Smooth muscle cell (in vitro differentiated cells): ENCODE measurements around the gene JAGN1. TPM values are rescaled to one million over a fixed set of nuclear protein-coding genes. Genes with fewer than 3 reads are reported as not detected.
A peak's percentile ranks its signal among the peaks of the same experiment; 100 is the strongest.
"Not testable (repeated sequence)": the region's sequence is repeated elsewhere in the genome, so short reads cannot be mapped to it uniquely, and the experiment has no call there.

Experiments used
- DNase-seq: peaks from one replicate; lab custom pipeline; 2025; ENCODE audit not compliant: unreplicated experiment; lab: John Stamatoyannopoulos, UW
- H2AFZ ChIP-seq: fragments of 200-600 bp; sonication (generic); 2 replicates; pipeline ENCODE4 v1.6.0; 2016; ENCODE audit warnings: antibody characterized with exemption, low read depth, mild to moderate bottlenecking
- H3F3A ChIP-seq: fragments of 200-600 bp; sonication (generic); 2 replicates; pipeline ENCODE4 v1.6.0; 2017; ENCODE audit warnings: antibody characterized with exemption, low read depth
- H3K27ac ChIP-seq: fragments of 200-600 bp; sonication (generic); 2 replicates; pipeline ENCODE4 v1.5.1; 2016; ENCODE audit warnings: low read depth, mild to moderate bottlenecking
- H3K27me3 ChIP-seq: fragments of 200-600 bp; sonication (generic); 2 replicates; pipeline ENCODE4 v1.6.1; 2016; ENCODE audit warnings: low read depth, mild to moderate bottlenecking
- H3K36me3 ChIP-seq: fragments of 200-600 bp; sonication (generic); 2 replicates; pipeline ENCODE4 v1.5.1; 2016; ENCODE audit warnings: low read depth
- H3K4me1 ChIP-seq: fragments of 200-600 bp; sonication (generic); 2 replicates; pipeline ENCODE4 v1.5.1; 2016; ENCODE audit warnings: low read depth
- H3K4me2 ChIP-seq: fragments of 200-600 bp; sonication (generic); 2 replicates; pipeline ENCODE4 v1.6.0; 2016; ENCODE audit warnings: mild to moderate bottlenecking
- H3K4me3 ChIP-seq: fragments of 200-600 bp; sonication (generic); 2 replicates; pipeline ENCODE4 v1.5.1; 2016; ENCODE audit warnings: mild to moderate bottlenecking
- H3K79me2 ChIP-seq: fragments of 200-600 bp; sonication (generic); 2 replicates; pipeline ENCODE4 v1.6.0; 2016; ENCODE audit warnings: low read depth, mild to moderate bottlenecking
- H3K9ac ChIP-seq: fragments of 200-600 bp; sonication (generic); 2 replicates; pipeline ENCODE4 v1.6.0; 2016; ENCODE audit warnings: low read depth
- H3K9me3 ChIP-seq: fragments of 200-600 bp; sonication (generic); replicated peaks from 2 replicates; pipeline ENCODE4 v1.5.1; 2016; ENCODE audit warnings: low read depth
- H4K20me1 ChIP-seq: fragments of 200-600 bp; sonication (generic); 2 replicates; pipeline ENCODE4 v1.6.0; 2016; ENCODE audit warnings: low read depth
- WGBS: methylation state at CpG from one replicate; pipeline ENCODE4 v1.1.7; 2016; ENCODE audit warnings: low lambda C conversion rate; 5-methylcytosine and 5-hydroxymethylcytosine counted together
- polyA plus RNA-seq: library from polyadenylated mRNA; unstranded; fragments of >200 nt; fragmentation: Nextera tagmentation; extraction: Ambion mirVana; gene quantifications from 2 replicates; pipeline ENCODE4 v1.2.1, GENCODE V29; 2016
- total RNA-seq: library from RNA; depleted of rRNA; stranded (reverse); fragments of >200 nt; gene quantifications from 2 replicates; pipeline ENCODE4 v1.2.3, GENCODE V29; 2014
- TF ChIP-seq, protein P1 (sequence below): fragments of 200-600 bp; sonication (generic); IDR thresholded peaks from 2 replicates; pipeline ENCODE4 v1.5.1; 2017; ENCODE audit warnings: borderline replicate concordance, mild to moderate bottlenecking, antibody characterized with exemption; ENCODE audit not compliant: insufficient read depth, poor library complexity, severe bottlenecking

Gene JAGN1
- total and polyA plus RNA-seq, 2 experiments from 2014 or later: 36.8 to 37.3 TPM

DNA sequence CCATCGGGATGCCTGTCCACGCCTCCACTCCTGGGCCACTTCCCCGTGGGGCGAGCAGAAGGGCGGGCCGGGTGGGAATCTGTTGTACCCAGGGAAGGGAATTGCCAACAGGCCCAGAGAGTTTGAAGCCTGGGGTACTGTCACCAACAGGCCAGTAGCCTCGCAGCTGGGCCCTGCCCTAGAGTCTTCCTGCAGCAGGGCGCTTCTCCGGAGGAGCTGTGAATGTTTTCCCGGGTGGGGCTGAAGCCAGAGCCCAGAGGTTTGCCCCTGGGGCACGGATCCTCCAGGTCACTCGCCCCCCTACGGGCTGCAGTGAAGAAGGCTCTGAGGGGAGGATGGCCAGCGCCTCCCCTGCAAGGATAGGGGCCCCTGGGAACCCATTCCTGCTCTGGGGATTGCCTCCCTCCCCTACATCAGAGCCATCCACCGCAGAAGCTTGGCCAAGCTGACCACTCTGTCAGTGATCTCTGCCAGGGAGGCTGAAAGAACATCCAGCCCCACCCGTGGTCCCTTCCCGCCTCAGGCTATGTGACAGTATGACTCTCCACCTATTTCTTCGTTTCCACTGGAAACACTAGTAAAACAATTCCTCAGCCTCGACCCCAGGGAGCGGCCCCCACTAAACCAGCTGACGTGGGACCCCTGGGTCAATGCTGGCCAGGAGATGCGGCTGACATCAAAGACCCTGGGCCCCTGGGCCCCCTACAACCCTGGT is 27.2 kb upstream of the JAGN1 start:
- Histone ChIP-seq H3K4me2 (peak overlapping the region; percentile 76), H3K4me1 (no peaks in the 10 kb centered on the region), H2AFZ (peak overlapping the region; percentile 86), H3K79me2 (no peaks in the 10 kb centered on the region), H3F3A (no peaks in the 10 kb centered on the region), H3K9ac (no peak overlapping the region), H3K36me3 (no peaks in the 10 kb centered on the region), H3K9me3 (no peaks in the 10 kb centered on the region), H4K20me1 (no peaks in the 10 kb centered on the region), H3K27ac (no peak overlapping the region), H3K27me3 (no peaks in the 10 kb centered on the region), H3K4me3 (peak overlapping the region; percentile 36)
- DNase-seq: no peak
- TF ChIP-seq, protein P1, sequence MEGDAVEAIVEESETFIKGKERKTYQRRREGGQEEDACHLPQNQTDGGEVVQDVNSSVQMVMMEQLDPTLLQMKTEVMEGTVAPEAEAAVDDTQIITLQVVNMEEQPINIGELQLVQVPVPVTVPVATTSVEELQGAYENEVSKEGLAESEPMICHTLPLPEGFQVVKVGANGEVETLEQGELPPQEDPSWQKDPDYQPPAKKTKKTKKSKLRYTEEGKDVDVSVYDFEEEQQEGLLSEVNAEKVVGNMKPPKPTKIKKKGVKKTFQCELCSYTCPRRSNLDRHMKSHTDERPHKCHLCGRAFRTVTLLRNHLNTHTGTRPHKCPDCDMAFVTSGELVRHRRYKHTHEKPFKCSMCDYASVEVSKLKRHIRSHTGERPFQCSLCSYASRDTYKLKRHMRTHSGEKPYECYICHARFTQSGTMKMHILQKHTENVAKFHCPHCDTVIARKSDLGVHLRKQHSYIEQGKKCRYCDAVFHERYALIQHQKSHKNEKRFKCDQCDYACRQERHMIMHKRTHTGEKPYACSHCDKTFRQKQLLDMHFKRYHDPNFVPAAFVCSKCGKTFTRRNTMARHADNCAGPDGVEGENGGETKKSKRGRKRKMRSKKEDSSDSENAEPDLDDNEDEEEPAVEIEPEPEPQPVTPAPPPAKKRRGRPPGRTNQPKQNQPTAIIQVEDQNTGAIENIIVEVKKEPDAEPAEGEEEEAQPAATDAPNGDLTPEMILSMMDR: no peak
- WGBS: 80% methylated on average over 18 of the region's 22 CpGs

DNA sequence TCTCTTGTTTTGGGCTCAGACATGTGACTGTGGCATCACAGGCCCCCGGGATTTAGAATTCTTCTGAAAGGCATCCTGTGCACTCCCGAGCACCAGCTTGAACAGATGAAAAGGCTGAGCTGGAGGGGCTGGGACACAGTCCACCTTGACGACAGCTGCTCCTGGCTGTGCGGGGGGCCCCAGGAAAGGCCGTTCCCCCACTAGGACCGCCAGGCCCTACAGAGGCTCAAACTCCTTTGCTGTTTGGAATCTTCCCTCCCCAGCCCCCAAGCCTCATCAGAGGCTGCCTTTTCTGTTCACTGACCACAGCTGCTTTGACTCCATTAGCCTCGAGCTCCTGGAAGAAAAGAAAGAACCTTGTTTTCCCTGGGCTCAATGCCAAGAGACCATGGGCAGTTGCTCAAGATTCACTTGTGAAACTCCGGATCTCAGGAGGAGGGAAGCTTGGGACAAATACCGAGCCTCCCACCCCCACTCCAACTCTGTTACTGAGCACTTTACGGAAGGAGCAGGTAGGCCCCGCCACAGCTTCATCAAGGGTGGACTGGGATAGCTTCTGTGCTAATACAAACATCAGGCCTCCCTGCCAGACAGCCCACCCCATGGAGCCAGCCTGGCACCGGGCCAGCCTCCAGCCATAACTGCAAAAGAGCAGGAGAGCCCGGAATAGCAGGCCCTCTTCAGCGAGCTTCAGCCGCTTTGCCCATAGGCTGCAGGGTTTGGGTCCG is 26.0 kb upstream of the JAGN1 start:
- H3K4me3 ChIP-seq: no peak overlapping the region
- peak overlapping the region; percentile 55 for H2AFZ ChIP-seq
- DNase-seq: no peak
- H3F3A ChIP-seq: no peaks in the 10 kb centered on the region
- no peaks in the 10 kb centered on the region for H3K27me3 ChIP-seq
- peak overlapping the region; percentile 20 for H3K27ac ChIP-seq
- H3K79me2 ChIP-seq: no peaks in the 10 kb centered on the region
- H3K9ac ChIP-seq: no peak overlapping the region
- no peaks in the 10 kb centered on the region for H4K20me1 ChIP-seq
- H3K4me2 ChIP-seq: peak overlapping the region; percentile 35
- H3K4me1 ChIP-seq: no peaks in the 10 kb centered on the region
- no peaks in the 10 kb centered on the region for H3K9me3 ChIP-seq
- TF ChIP-seq, protein P1: no peak
- no peaks in the 10 kb centered on the region for H3K36me3 ChIP-seq
- 65% methylated on average over 16 of the region's 16 CpGs for WGBS

DNA sequence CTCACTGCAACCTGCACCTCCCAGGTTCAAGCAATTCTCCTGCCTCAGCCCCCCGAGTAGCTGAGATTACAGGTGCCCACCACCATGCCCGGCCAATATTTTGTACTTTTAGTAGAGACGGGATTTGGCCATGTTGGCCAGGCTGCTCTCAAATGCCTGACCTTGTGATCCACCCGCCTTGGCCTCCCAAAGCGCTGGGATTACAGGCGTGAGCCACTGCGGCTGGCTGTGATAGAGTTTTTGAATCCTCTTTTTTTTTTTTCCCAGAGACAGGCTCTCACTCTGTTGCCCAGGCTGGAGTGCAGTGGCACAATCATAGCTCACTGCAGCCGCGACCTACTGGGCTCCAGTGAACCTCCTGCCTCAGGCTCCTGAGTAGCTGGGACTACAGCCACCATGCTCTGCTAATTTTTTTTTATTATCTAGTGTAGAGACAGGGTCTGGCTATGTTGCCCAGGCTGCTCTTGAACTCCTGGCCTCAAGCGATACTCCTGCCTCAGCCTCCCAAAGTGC is 25.2 kb upstream of the JAGN1 start:
- H3K36me3 ChIP-seq, H3F3A ChIP-seq, H3K9ac ChIP-seq, H3K4me1 ChIP-seq, DNase-seq, H4K20me1 ChIP-seq, H2AFZ ChIP-seq, H3K27me3 ChIP-seq, H3K9me3 ChIP-seq, H3K79me2 ChIP-seq, H3K4me3 ChIP-seq: not testable (repeated sequence)
- Histone ChIP-seq H3K27ac (peak overlapping the region; percentile 4), H3K4me2 (peak overlapping the region; percentile 35)
- 82% methylated on average over 10 of the region's 10 CpGs for WGBS

DNA sequence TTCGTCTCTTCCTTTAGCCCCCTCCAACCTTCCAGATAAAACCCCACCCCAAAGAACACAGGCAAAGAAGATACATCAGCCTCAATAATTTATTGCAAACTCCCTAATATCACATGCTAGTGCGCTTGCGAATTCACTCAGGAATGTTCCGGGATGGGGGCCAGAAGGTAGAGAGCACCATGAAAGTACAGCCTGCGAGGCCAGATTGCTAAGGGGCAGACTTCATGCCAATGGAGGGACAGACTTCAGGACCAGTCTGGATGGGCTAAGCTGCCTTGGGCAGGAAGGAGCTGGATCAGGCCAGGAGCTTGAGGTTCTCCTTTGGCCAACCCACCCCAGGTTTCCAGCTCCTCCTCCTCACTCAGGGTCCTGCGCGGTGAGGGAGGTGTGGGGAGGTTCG is 23.8 kb upstream of the JAGN1 start:
- no peaks in the 10 kb centered on the region for H3K27me3 ChIP-seq
- no peak overlapping the region for H3K27ac ChIP-seq
- no peak overlapping the region for H2AFZ ChIP-seq
- H3K4me3 ChIP-seq: no peak overlapping the region
- no peaks in the 10 kb centered on the region for H3K4me1 ChIP-seq
- DNase-seq: no peak
- WGBS: 94% methylated on average over 8 of the region's 8 CpGs
- H3K9me3 ChIP-seq: no peaks in the 10 kb centered on the region
- TF ChIP-seq, protein P1: no peak
- H4K20me1 ChIP-seq: no peaks in the 10 kb centered on the region
- no peaks in the 10 kb centered on the region for H3F3A ChIP-seq
- no peaks in the 10 kb centered on the region for H3K36me3 ChIP-seq
- no peak overlapping the region for H3K4me2 ChIP-seq
- no peak overlapping the region for H3K9ac ChIP-seq
- no peaks in the 10 kb centered on the region for H3K79me2 ChIP-seq
